GM23338 (cell line): ENCODE measurements around the gene CENPL.
"Not testable (repeated sequence)": the region's sequence is repeated elsewhere in the genome, so short reads cannot be mapped to it uniquely, and the experiment has no call there.

ENCODE experiments used
- CREB1 ChIP-seq: fragments of 250-450 bp; sonication (Bioruptor Pico); IDR thresholded peaks from 2 replicates; pipeline ENCODE4 v1.5.0; 2020; ENCODE audit warnings: low read depth, mild to moderate bottlenecking, moderate library complexity
- CTCF ChIP-seq, 2 experiments: fragments of 200-600 bp in 1 of 2; sonication (generic) in 1 of 2; conservative IDR thresholded peaks; 2 replicates each; pipeline versions ENCODE4 v1.5.1 to v1.6.1; 2016 to 2017; ENCODE audit warnings: antibody characterized with exemption in 2 of 2, low read depth in 2 of 2, mild to moderate bottlenecking in 2 of 2, moderate library complexity in 1 of 2
- EZH2 ChIP-seq: fragments of 200-600 bp; sonication (generic); IDR thresholded peaks from one replicate; pipeline ENCODE4 v1.8.0; 2017; ENCODE audit warnings: antibody characterized with exemption, mild to moderate bottlenecking, low read depth; ENCODE audit not compliant: unreplicated experiment
- EZH2phosphoT487 ChIP-seq: fragments of 200-600 bp; sonication (generic); IDR thresholded peaks from one replicate; pipeline ENCODE4 v1.8.1; 2018; ENCODE audit warnings: antibody characterized with exemption; ENCODE audit not compliant: unreplicated experiment
- POLR2AphosphoS5 ChIP-seq: IDR thresholded peaks from 2 replicates; pipeline ENCODE4 v1.6.1; 2016; ENCODE audit warnings: antibody characterized with exemption, low read depth
- REST ChIP-seq: IDR thresholded peaks from one replicate; pipeline ENCODE4 v1.6.1; 2018; ENCODE audit warnings: antibody characterized with exemption; ENCODE audit not compliant: unreplicated experiment
- ZNF331 ChIP-seq: fragments of 250-450 bp; sonication (Bioruptor Pico); IDR thresholded peaks from 2 replicates; pipeline ENCODE4 v1.5.0; 2020; ENCODE audit warnings: low read depth, mild to moderate bottlenecking, moderate library complexity

GRCh38 chr1:173764331-173764730 is 60.4 kb downstream of the CENPL start:
- not testable (repeated sequence) for TF ChIP-seq REST; CTCF (conservative IDR thresholded peaks at IDR 0.05; ENCODE audit: low read depth in 2 of 2); ZNF331 (CRISPR knock-in tag); EZH2; CREB1; EZH2phosphoT487; POLR2AphosphoS5
